HEK293T (cell line): ENCODE data around the gene DCBLD2.

Experiments used
- ARNT ChIP-seq: fragments of 450-650 bp; IDR thresholded peaks from 2 replicates; pipeline ENCODE4 v1.6.1; 2017; ENCODE audit warnings: mild to moderate bottlenecking
- ELF4 ChIP-seq: fragments of 450-650 bp; IDR thresholded peaks from 2 replicates; pipeline ENCODE4 v1.6.1; 2017; ENCODE audit warnings: antibody characterized with exemption
- FOXA1 ChIP-seq: fragments of 450-650 bp; IDR thresholded peaks from 2 replicates; pipeline ENCODE4 v1.6.1; 2016; ENCODE audit warnings: mild to moderate bottlenecking
- FOXK2 ChIP-seq: fragments of 450-650 bp; IDR thresholded peaks from 2 replicates; pipeline ENCODE4 v1.6.1; 2016; ENCODE audit warnings: mild to moderate bottlenecking
- FOXM1 ChIP-seq: fragments of 450-650 bp; IDR thresholded peaks from 2 replicates; pipeline ENCODE4 v1.6.1; 2017; ENCODE audit warnings: mild to moderate bottlenecking, borderline replicate concordance
- LEF1 ChIP-seq: fragments of 450-650 bp; IDR thresholded peaks from 2 replicates; pipeline ENCODE4 v1.6.1; 2017; ENCODE audit warnings: mild to moderate bottlenecking, borderline replicate concordance
- NFRKB ChIP-seq: fragments of 450-650 bp; IDR thresholded peaks from 2 replicates; pipeline ENCODE4 v1.6.1; 2016; ENCODE audit warnings: mild to moderate bottlenecking, moderate library complexity
- SP1 ChIP-seq: fragments of 450-650 bp; IDR thresholded peaks from 2 replicates; pipeline ENCODE4 v1.6.1; 2017
- SUZ12 ChIP-seq: fragments of 450-650 bp; IDR thresholded peaks from 2 replicates; pipeline ENCODE4 v1.6.1; 2016; ENCODE audit warnings: mild to moderate bottlenecking
- TARDBP ChIP-seq: fragments of 450-650 bp; IDR thresholded peaks from 2 replicates; pipeline ENCODE4 v1.6.1; 2016
- ZNF384 ChIP-seq: fragments of 450-650 bp; IDR thresholded peaks from 2 replicates; pipeline ENCODE4 v1.6.1; 2016
- TF ChIP-seq, protein P1 (sequence below): fragments of 450-650 bp; IDR thresholded peaks from 2 replicates; pipeline ENCODE4 v1.6.1; 2016

DNA sequence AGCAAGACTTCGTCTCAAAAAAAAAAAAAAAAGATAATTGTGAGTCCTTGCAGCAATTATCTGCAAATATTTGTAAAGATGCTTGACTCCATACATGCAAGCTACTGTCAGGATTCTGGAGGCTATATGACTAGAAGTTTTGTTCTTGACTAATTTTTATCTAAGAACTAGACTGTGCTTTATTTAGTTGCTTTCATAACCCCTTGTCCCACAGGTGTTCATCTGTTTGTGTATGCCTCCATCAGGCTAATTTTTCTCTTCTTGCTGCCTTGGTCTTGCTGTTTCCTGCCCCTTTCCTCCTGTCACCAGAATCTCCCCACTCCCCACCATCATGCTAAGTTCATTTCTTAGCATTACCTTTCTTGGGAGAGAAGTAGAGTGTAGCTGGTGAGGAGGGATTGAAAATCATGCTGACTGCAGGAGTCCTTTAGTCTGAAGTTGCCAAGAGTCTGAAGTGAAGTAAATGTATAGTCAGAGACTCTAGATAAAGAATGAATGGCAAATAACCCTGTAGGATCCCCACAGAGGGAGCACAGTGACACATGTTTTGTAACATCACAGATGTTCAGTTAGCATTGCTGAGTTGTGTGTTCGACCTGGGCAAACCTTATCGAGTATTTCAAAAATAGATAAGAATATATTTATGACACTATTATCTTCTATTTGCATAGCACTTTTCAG, 125.9 kb downstream of the DCBLD2 start:
- no peak for TF ChIP-seq NFRKB
- no peak for TF ChIP-seq SUZ12
- TF ChIP-seq ELF4, result no peak
- no peak for TF ChIP-seq FOXM1
- TF ChIP-seq FOXK2, result no peak
- no peak for TF ChIP-seq ARNT
- TF ChIP-seq, protein P1, sequence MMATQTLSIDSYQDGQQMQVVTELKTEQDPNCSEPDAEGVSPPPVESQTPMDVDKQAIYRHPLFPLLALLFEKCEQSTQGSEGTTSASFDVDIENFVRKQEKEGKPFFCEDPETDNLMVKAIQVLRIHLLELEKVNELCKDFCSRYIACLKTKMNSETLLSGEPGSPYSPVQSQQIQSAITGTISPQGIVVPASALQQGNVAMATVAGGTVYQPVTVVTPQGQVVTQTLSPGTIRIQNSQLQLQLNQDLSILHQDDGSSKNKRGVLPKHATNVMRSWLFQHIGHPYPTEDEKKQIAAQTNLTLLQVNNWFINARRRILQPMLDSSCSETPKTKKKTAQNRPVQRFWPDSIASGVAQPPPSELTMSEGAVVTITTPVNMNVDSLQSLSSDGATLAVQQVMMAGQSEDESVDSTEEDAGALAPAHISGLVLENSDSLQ, result no peak
- no peak for TF ChIP-seq TARDBP
- TF ChIP-seq LEF1, result no peak
- TF ChIP-seq SP1, result no peak
- TF ChIP-seq FOXA1, result no peak
- TF ChIP-seq ZNF384, result no peak
